Esophagus muscularis mucosa (tissue), 4 donors: ENCODE results near the gene SLC16A12. TPM values are rescaled to one million over a fixed set of nuclear protein-coding genes. Genes with fewer than 3 reads are reported as not detected.
A peak's percentile ranks its signal among the peaks of the same experiment; 100 is the strongest.

ENCODE experiments used
- DNase-seq: peaks from one replicate; pipeline ENCODE4 v3.0.0-alpha.2; 2017; ENCODE audit errors: extremely low spot score
- H3K27ac ChIP-seq, 4 donors: fragments of 200-600 bp; sonication (generic); replicated peaks in 1 of 4; 1 replicate in 3 of 4; 2 replicates in 1 of 4; pipeline ENCODE4 v1.5.1; 2016 to 2019; ENCODE audit warnings: mild to moderate bottlenecking in 1 of 4
- H3K27me3 ChIP-seq, 4 donors: fragments of 200-600 bp; sonication (generic); one replicate each; pipeline versions ENCODE4 v1.5.1 to v1.6.0; 2016 to 2019
- H3K36me3 ChIP-seq, 4 donors: fragments of 200-600 bp; sonication (generic); one replicate each; pipeline ENCODE4 v1.5.1; 2016 to 2019
- H3K4me1 ChIP-seq, 4 donors: fragments of 200-600 bp; sonication (generic); one replicate each; pipeline ENCODE4 v1.5.1; 2016 to 2019
- H3K4me3 ChIP-seq, 4 donors: fragments of 200-600 bp; sonication (generic); 1 replicate in 2 of 4; 2 replicates in 2 of 4; pipeline ENCODE4 v1.5.1; 2016 to 2019; ENCODE audit warnings: mild to moderate bottlenecking in 4 of 4, moderate library complexity in 1 of 4
- H3K9me3 ChIP-seq, 4 donors: fragments of 200-600 bp; sonication (generic); 1 replicate in 3 of 4; 2 replicates in 1 of 4; pipeline ENCODE4 v1.5.1; 2016 to 2019
- EP300 ChIP-seq: sonication (generic); formaldehyde crosslinking; IDR thresholded peaks from one replicate; pipeline ENCODE4 v1.6.1; 2017; ENCODE audit warnings: antibody characterized with exemption
- POLR2A ChIP-seq: fragments of 450-650 bp; IDR thresholded peaks from one replicate; pipeline ENCODE4 v1.6.1; 2017; ENCODE audit warnings: antibody characterized with exemption, moderate library complexity, mild to moderate bottlenecking, low read depth
- POLR2AphosphoS5 ChIP-seq, 2 donors: sonication (generic); formaldehyde crosslinking; IDR thresholded peaks; one replicate each; pipeline ENCODE4 v1.6.1; 2017; ENCODE audit warnings: antibody characterized with exemption in 2 of 2
- WGBS: methylation state at CpG from one replicate; pipeline ENCODE4 v1.1.5; 2018; 5-methylcytosine and 5-hydroxymethylcytosine counted together
- intact Hi-C: fragments of 100-400 bp; cut with DNase I; formaldehyde crosslinking; loops from one replicate; pipeline ENCODE4 v1.15.1; 2023
- total RNA-seq, 4 donors: library from RNA; depleted of rRNA; stranded (reverse); fragments of >200 nt; gene quantifications; one replicate each; pipeline versions ENCODE4 v1.1.0 to v1.2.1, GENCODE V29; 2016
- TF ChIP-seq, protein P1 (sequence below), 3 experiments: fragments of 200-600 bp in 2 of 3; fragments of 450-650 bp in 1 of 3; sonication (generic) in 2 of 3; IDR thresholded peaks; one replicate each; pipeline ENCODE4 v1.5.1; 2017 to 2019; ENCODE audit warnings: antibody characterized with exemption in 3 of 3, mild to moderate bottlenecking in 2 of 3, moderate library complexity in 1 of 3

The SLC16A12 gene
- total RNA-seq, 4 donors from 2014 or later, result 0.83 to 2.2 (median 1.9) TPM

DNA sequence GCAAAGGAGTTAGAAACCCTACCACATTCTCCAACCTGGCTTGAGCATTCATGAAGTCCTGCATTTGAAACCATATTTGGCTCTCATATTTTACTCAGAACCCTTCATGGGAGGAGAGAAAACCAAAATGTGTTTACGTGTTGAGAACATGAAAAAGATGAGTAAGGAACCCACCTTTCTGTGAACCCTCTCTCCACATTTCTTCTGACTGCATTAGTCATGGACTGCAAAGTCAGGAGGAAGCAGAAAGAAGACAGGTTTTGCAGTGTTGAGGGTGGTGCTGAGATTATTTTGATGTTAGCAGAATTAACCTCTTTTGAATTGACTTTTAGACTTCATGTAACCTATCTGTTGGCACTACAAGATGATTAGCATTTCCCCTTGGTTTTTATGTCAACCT, 152.6 kb downstream of the SLC16A12 start:
- peak; percentile 10 for DNase-seq
- 100% methylated on average over 1 of the region's 1 CpG for WGBS
- Histone ChIP-seq H3K36me3 (no peaks in the 10 kb centered on the region), H3K4me1 (peaks cover 0 to under 1% (median 0%) of the 10 kb centered on the region in 4 donors), H3K9me3 (no peaks in the 10 kb centered on the region), H3K27ac (no peak overlapping the region), H3K27me3 (no peaks in the 10 kb centered on the region), H3K4me3 (no peak overlapping the region)
- TF ChIP-seq, protein P1, sequence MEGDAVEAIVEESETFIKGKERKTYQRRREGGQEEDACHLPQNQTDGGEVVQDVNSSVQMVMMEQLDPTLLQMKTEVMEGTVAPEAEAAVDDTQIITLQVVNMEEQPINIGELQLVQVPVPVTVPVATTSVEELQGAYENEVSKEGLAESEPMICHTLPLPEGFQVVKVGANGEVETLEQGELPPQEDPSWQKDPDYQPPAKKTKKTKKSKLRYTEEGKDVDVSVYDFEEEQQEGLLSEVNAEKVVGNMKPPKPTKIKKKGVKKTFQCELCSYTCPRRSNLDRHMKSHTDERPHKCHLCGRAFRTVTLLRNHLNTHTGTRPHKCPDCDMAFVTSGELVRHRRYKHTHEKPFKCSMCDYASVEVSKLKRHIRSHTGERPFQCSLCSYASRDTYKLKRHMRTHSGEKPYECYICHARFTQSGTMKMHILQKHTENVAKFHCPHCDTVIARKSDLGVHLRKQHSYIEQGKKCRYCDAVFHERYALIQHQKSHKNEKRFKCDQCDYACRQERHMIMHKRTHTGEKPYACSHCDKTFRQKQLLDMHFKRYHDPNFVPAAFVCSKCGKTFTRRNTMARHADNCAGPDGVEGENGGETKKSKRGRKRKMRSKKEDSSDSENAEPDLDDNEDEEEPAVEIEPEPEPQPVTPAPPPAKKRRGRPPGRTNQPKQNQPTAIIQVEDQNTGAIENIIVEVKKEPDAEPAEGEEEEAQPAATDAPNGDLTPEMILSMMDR (IDR thresholded peaks at IDR 0.05), result no peak
- TF ChIP-seq POLR2AphosphoS5 (IDR thresholded peaks at IDR 0.05), result no peak
- no peak for TF ChIP-seq POLR2A
- no peak for TF ChIP-seq EP300
- intact Hi-C loops, result no loop called here

Other genes with a start within 250 kb of the SLC16A12 start
- gene IFIT2, start 233.5 kb downstream of the SLC16A12 start, total RNA-seq, result 1 to 10 TPM; 2.2 to 5.0 (median 3.3) TPM
- gene IFIT3, start 207.6 kb downstream of the SLC16A12 start, total RNA-seq, result 1 to 10 TPM; 7.8 to 9.8 (median 8.8) TPM
- gene IFIT1B, start 157.5 kb downstream of the SLC16A12 start, total RNA-seq, result under 1 TPM in 1 of 4 donors, not detected in 3; 0.33 TPM
- gene IFIT1, start 143.0 kb downstream of the SLC16A12 start, total RNA-seq, result 10 to 100 TPM; 10.6 to 15.4 (median 11.9) TPM
- 10 to 100 TPM; 13.0 to 23.3 (median 19.1) TPM for gene IFIT5, start 121.0 kb downstream of the SLC16A12 start, total RNA-seq
- gene PANK1, start 109.6 kb upstream of the SLC16A12 start, total RNA-seq, result 1 to 10 TPM; 2.0 to 5.0 (median 3.6) TPM
- gene KIF20B, start 166.0 kb upstream of the SLC16A12 start, total RNA-seq, result 1 to 10 TPM; 1.4 to 2.1 (median 1.8) TPM